Astrocyte (in vitro differentiated cells and primary cell): ENCODE results near the gene CCDC85A. TPM values are rescaled to one million over a fixed set of nuclear protein-coding genes. Genes with fewer than 3 reads are reported as not detected.

Source experiments
- DNase-seq: peaks from one replicate; pipeline ENCODE4 v3.0.0-alpha.2; 2010; ENCODE audit warnings: low read depth
- FAIRE-seq: peaks from 2 replicates; lab custom pipeline; 2011; peaks lifted over from hg19 to GRCh38; lab: Jason Lieb, UNC
- H2AFZ ChIP-seq: 2 replicates; pipeline ENCODE4 v1.6.0; 2012; ENCODE audit warnings: low read depth, low read length, inconsistent platforms
- H3K27ac ChIP-seq: 2 replicates; pipeline ENCODE4 v1.5.1; 2011; ENCODE audit warnings: low read depth, low read length, inconsistent platforms
- H3K27me3 ChIP-seq: 2 replicates; pipeline ENCODE4 v1.6.0; 2011; ENCODE audit warnings: low read length, inconsistent platforms; ENCODE audit not compliant: insufficient read depth
- H3K36me3 ChIP-seq: 2 replicates; pipeline ENCODE4 v1.5.1; 2011; ENCODE audit warnings: low read length, inconsistent platforms; ENCODE audit not compliant: insufficient read depth
- H3K4me1 ChIP-seq: 2 replicates; pipeline ENCODE4 v1.5.1; 2011; ENCODE audit warnings: low read length, inconsistent platforms; ENCODE audit not compliant: insufficient read depth
- H3K4me2 ChIP-seq: 2 replicates; pipeline ENCODE4 v1.6.0; 2012; ENCODE audit warnings: low read length, inconsistent platforms
- H3K4me3 ChIP-seq: 2 replicates; pipeline ENCODE4 v1.5.1; 2011; ENCODE audit warnings: low read depth, mild to moderate bottlenecking, low read length, inconsistent platforms; ENCODE audit not compliant: insufficient read depth
- H3K79me2 ChIP-seq: 2 replicates; pipeline ENCODE4 v1.6.0; 2012; ENCODE audit warnings: mild to moderate bottlenecking, low read length, inconsistent platforms; ENCODE audit not compliant: insufficient read depth
- H3K9ac ChIP-seq: 2 replicates; pipeline ENCODE4 v1.6.0; 2012; ENCODE audit warnings: mild to moderate bottlenecking, low read length, inconsistent platforms
- H3K9me3 ChIP-seq: 2 replicates; pipeline ENCODE4 v1.5.1; 2012; ENCODE audit warnings: low read depth, mild to moderate bottlenecking, low read length, inconsistent platforms; ENCODE audit not compliant: insufficient read depth
- H4K20me1 ChIP-seq: 2 replicates; pipeline ENCODE4 v1.6.0; 2012; ENCODE audit warnings: low read length, inconsistent platforms; ENCODE audit not compliant: insufficient read depth
- H3K27ac Mint-ChIP-seq: one replicate; pipeline ENCODE4 v1.8.0; 2021; ENCODE audit warnings: mild to moderate bottlenecking, mixed read lengths; ENCODE audit not compliant: unreplicated experiment
- H3K27me3 Mint-ChIP-seq: one replicate; pipeline ENCODE4 v1.8.0; 2021; ENCODE audit warnings: low read depth, mixed read lengths; ENCODE audit not compliant: unreplicated experiment
- H3K36me3 Mint-ChIP-seq: one replicate; pipeline ENCODE4 v1.8.0; 2021; ENCODE audit warnings: low read depth, mixed read lengths; ENCODE audit not compliant: unreplicated experiment
- H3K4me1 Mint-ChIP-seq: one replicate; pipeline ENCODE4 v1.8.0; 2021; ENCODE audit warnings: low read depth, mixed read lengths; ENCODE audit not compliant: unreplicated experiment
- H3K4me3 Mint-ChIP-seq: one replicate; pipeline ENCODE4 v1.8.0; 2021; ENCODE audit warnings: mild to moderate bottlenecking, moderate library complexity, mixed read lengths; ENCODE audit not compliant: unreplicated experiment
- H3K9me3 Mint-ChIP-seq: one replicate; pipeline ENCODE4 v1.8.0; 2021; ENCODE audit warnings: mild to moderate bottlenecking, mixed read lengths; ENCODE audit not compliant: unreplicated experiment
- CTCF ChIP-seq: IDR thresholded peaks from 2 replicates; pipeline ENCODE4 v1.5.1; 2011; ENCODE audit warnings: low read depth, mild to moderate bottlenecking, inconsistent platforms, low read length, moderate library complexity; ENCODE audit not compliant: insufficient read depth
- EZH2 ChIP-seq: IDR thresholded peaks from 2 replicates; pipeline ENCODE4 v1.6.1; 2012; ENCODE audit warnings: mild to moderate bottlenecking, low read length, inconsistent platforms; ENCODE audit not compliant: insufficient read depth
- total RNA-seq: library from RNA; stranded (reverse); gene quantifications from 2 replicates; pipeline ENCODE4 v1.2.1, GENCODE V29; 2021

Gene CCDC85A
- total RNA-seq, 1 donor from 2014 or later = 8.9 TPM

- no peaks in the 10 kb centered on the region for H3K27me3 Mint-ChIP-seq
- peak; percentile 6 for DNase-seq
- Histone ChIP-seq H3K79me2 (no peaks in the 10 kb centered on the region), H3K36me3 (no peaks in the 10 kb centered on the region), H3K4me1 (no peaks in the 10 kb centered on the region), H3K4me2 (no peak overlapping the region), H3K9me3 (no peaks in the 10 kb centered on the region), H4K20me1 (no peaks in the 10 kb centered on the region), H3K27ac (no peak overlapping the region), H3K27me3 (no peaks in the 10 kb centered on the region), H2AFZ (no peak overlapping the region), H3K9ac (no peak overlapping the region), H3K4me3 (no peak overlapping the region)
- H3K9me3 Mint-ChIP-seq = peaks cover 2% of the 10 kb centered on the region
- no peak for TF ChIP-seq EZH2
- TF ChIP-seq CTCF = no peak
- peak overlapping the region; percentile 21 for H3K27ac Mint-ChIP-seq
- peaks cover 41% of the 10 kb centered on the region for H3K4me1 Mint-ChIP-seq
- H3K4me3 Mint-ChIP-seq = no peak overlapping the region
- FAIRE-seq = no peak
- no peaks in the 10 kb centered on the region for H3K36me3 Mint-ChIP-seq
Observed at GRCh38 chr2:56169521-56169920, 14.3 kb upstream of the CCDC85A start.

GRCh38 chr2:56170504-56170903 lies 13.3 kb upstream of the CCDC85A start:
- FAIRE-seq = no peak

More at GRCh38 chr2:56170504-56170903, 13.3 kb upstream of the CCDC85A start:
- Histone ChIP-seq H3K27me3 (no peaks in the 10 kb centered on the region), H3K27ac (no peak overlapping the region), H3K9ac (no peak overlapping the region), H3K9me3 (no peaks in the 10 kb centered on the region), H3K36me3 (no peaks in the 10 kb centered on the region), H3K4me3 (no peak overlapping the region), H3K4me2 (no peak overlapping the region), H4K20me1 (no peaks in the 10 kb centered on the region), H3K79me2 (no peaks in the 10 kb centered on the region), H3K4me1 (no peaks in the 10 kb centered on the region), H2AFZ (no peak overlapping the region)
- peaks cover 3% of the 10 kb centered on the region for H3K27me3 Mint-ChIP-seq
- TF ChIP-seq CTCF = no peak
- TF ChIP-seq EZH2 = no peak
- H3K9me3 Mint-ChIP-seq = peaks cover 2% of the 10 kb centered on the region
- no peaks in the 10 kb centered on the region for H3K36me3 Mint-ChIP-seq
- DNase-seq = no peak
- H3K4me3 Mint-ChIP-seq = no peak overlapping the region
- H3K27ac Mint-ChIP-seq = peak overlapping the region; percentile 21
- peaks cover 41% of the 10 kb centered on the region for H3K4me1 Mint-ChIP-seq
